Chondrocyte (in vitro differentiated cells): Measurements from ENCODE around the gene CMPK2. TPM values are rescaled to one million over a fixed set of nuclear protein-coding genes. Genes with fewer than 3 reads are reported as not detected.
"Not testable (repeated sequence)": the region's sequence is repeated elsewhere in the genome, so short reads cannot be mapped to it uniquely, and the experiment has no call there.

ENCODE experiments used
- DNase-seq: peaks from one replicate; pipeline ENCODE4 v3.0.0; 2021; ENCODE audit warnings: mixed read lengths, low spot score
- H3K27ac Mint-ChIP-seq: one replicate; pipeline ENCODE4 v1.8.0; 2021; ENCODE audit warnings: mild to moderate bottlenecking, moderate library complexity, mixed read lengths; ENCODE audit not compliant: unreplicated experiment
- H3K27me3 Mint-ChIP-seq: 2 replicates; pipeline ENCODE4 v1.8.0; 2021; ENCODE audit warnings: low read depth, mixed read lengths
- H3K36me3 Mint-ChIP-seq: 2 replicates; pipeline ENCODE4 v1.8.0; 2021; ENCODE audit warnings: low read depth, mixed read lengths
- H3K4me1 Mint-ChIP-seq: 2 replicates; pipeline ENCODE4 v1.8.0; 2021; ENCODE audit warnings: low read depth, mild to moderate bottlenecking, mixed read lengths
- H3K4me3 Mint-ChIP-seq: one replicate; pipeline ENCODE4 v1.8.0; 2021; ENCODE audit warnings: mild to moderate bottlenecking, moderate library complexity, mixed read lengths; ENCODE audit not compliant: unreplicated experiment
- H3K9me3 Mint-ChIP-seq: 2 replicates; pipeline ENCODE4 v1.8.0; 2021; ENCODE audit warnings: low read depth, mixed read lengths
- CTCF ChIP-seq: fragments of 200-600 bp; sonication (generic); IDR thresholded peaks from 2 replicates; pipeline ENCODE4 v1.5.0; 2021; ENCODE audit warnings: antibody characterized with exemption, mild to moderate bottlenecking, moderate library complexity
- total RNA-seq: library from RNA; stranded (reverse); gene quantifications from 3 replicates; pipeline ENCODE4 v1.2.1, GENCODE V29; 2021

Gene CMPK2
- total RNA-seq, 1 donor from 2014 or later: 0.95 TPM

DNA sequence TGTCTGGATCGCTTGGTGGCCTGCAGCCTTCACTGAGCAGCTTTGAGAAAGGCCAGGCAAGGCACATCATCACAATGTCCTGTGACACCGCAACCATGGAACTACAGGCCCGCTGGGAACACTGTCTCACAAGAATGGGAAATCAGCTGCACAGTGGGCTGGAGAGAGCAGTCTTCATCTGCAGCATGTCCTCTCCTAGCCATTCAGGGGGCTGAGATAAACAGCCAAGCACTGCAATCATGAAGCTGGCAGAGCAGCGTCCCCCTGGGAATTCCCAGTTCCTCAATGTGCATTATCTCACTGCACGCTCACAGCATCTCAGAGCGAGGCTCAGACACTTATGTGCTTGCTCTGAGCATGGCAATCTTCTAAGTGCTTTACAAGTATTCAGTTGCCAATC lies 1.9 kb downstream of the CMPK2 start:
- H3K27ac Mint-ChIP-seq: no peak overlapping the region
- no peak overlapping the region for H3K4me3 Mint-ChIP-seq
- no peak for TF ChIP-seq CTCF
- H3K36me3 Mint-ChIP-seq: peaks cover 9% of the 10 kb centered on the region
- H3K9me3 Mint-ChIP-seq: peaks cover 9% of the 10 kb centered on the region
- no peak for DNase-seq
- peaks cover 7% of the 10 kb centered on the region for H3K4me1 Mint-ChIP-seq
- no peaks in the 10 kb centered on the region for H3K27me3 Mint-ChIP-seq

GRCh38 chr2:6860296-6860695 lies 5.4 kb downstream of the CMPK2 start:
- DNase-seq: no peak
- H3K9me3 Mint-ChIP-seq: peaks cover 19% of the 10 kb centered on the region
- H3K36me3 Mint-ChIP-seq: peaks cover 14% of the 10 kb centered on the region
- H3K4me3 Mint-ChIP-seq: no peak overlapping the region
- no peak for TF ChIP-seq CTCF
- no peaks in the 10 kb centered on the region for H3K27me3 Mint-ChIP-seq
- H3K27ac Mint-ChIP-seq: no peak overlapping the region
- H3K4me1 Mint-ChIP-seq: no peaks in the 10 kb centered on the region

DNA sequence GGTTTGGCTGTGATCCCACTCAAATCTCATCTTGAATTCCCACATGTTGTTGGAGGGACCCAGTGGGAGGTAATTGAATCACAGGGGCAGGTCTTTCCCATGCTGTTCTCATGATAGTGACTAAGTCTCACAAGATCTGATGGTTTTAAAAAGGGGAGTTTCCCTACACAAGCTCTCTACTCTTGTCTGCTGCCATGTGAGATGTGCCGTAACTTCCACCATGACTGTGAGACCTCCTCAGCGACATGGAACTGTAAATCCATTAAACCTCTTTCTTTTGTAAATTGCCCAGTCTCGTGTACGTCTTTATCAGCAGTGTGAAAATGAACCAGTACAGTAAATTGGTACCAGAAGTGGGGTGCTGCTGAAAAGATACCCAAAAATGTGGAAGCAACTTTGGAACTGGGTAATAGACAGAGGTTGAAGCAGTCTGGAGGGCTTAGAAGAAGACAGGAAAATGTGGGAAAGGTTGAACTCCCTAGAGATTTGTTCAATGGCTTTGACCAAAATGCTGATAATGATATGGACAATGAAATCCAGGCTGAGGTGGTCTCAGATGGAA lies 7.2 kb downstream of the CMPK2 start:
- not testable (repeated sequence) for H3K27me3 Mint-ChIP-seq, H3K4me3 Mint-ChIP-seq, H3K4me1 Mint-ChIP-seq, DNase-seq, H3K27ac Mint-ChIP-seq
- H3K9me3 Mint-ChIP-seq: peaks cover 19% of the 10 kb centered on the region
- H3K36me3 Mint-ChIP-seq: peaks cover 14% of the 10 kb centered on the region

GRCh38 chr2:6856548-6856920 lies 9.2 kb downstream of the CMPK2 start:
- Mint-ChIP-seq H3K4me3 (no peak overlapping the region), H3K27me3 (no peaks in the 10 kb centered on the region), H3K36me3 (peaks cover 11% of the 10 kb centered on the region), H3K4me1 (no peaks in the 10 kb centered on the region), H3K9me3 (peaks cover 19% of the 10 kb centered on the region), H3K27ac (no peak overlapping the region)
- DNase-seq: no peak
- no peak for TF ChIP-seq CTCF

- Mint-ChIP-seq H3K4me3 (no peak overlapping the region), H3K4me1 (no peaks in the 10 kb centered on the region), H3K9me3 (peaks cover 19% of the 10 kb centered on the region), H3K27ac (no peak overlapping the region), H3K27me3 (no peaks in the 10 kb centered on the region), H3K36me3 (peaks cover 10% of the 10 kb centered on the region)
- TF ChIP-seq CTCF: no peak
- DNase-seq: no peak
Observed at GRCh38 chr2:6855860-6856547, 9.7 kb downstream of the CMPK2 start.

GRCh38 chr2:6854416-6854815 lies 11.3 kb downstream of the CMPK2 start:
- peaks cover 21% of the 10 kb centered on the region for H3K9me3 Mint-ChIP-seq
- no peaks in the 10 kb centered on the region for H3K27me3 Mint-ChIP-seq
- no peak for DNase-seq
- no peak overlapping the region for H3K4me3 Mint-ChIP-seq
- no peaks in the 10 kb centered on the region for H3K4me1 Mint-ChIP-seq
- peaks cover 6% of the 10 kb centered on the region for H3K36me3 Mint-ChIP-seq
- no peak for TF ChIP-seq CTCF
- no peak overlapping the region for H3K27ac Mint-ChIP-seq
